HG03064 (cell line): ENCODE measurements around the gene MAIP1.

Experiments
- ATAC-seq: cut with Tn5 transposase; IDR thresholded peaks from one replicate; pipeline ENCODE4 v1.9.1; 2021; ENCODE audit warnings: low read depth; ENCODE audit not compliant: unreplicated experiment

The MAIP1 gene

GRCh38 chr2:199946836-199947235, 8.5 kb upstream of the MAIP1 start:
- no peak for ATAC-seq

- ATAC-seq, result no peak
These were observed 5.0 kb upstream of the MAIP1 start for GRCh38 chr2:199950396-199950795.

DNA sequence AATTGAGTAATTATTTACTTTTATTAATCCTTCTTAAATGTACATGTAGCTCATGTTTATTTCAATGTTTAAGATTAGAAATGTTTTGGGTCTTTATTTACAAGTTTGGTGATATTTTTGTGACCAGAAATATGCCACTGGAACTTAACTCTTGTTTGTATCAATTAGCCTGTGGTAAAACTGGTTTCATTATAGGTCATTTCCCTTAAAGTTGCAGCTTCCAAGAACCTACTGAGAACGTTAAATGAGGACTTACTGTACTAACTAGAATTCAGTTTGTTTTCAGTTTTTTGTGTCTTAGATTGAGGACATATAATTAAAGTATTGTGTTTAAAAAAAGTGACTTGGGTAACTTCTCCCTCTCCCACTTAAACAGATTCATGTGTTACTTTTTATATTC, 4.4 kb upstream of the MAIP1 start:
- no peak for ATAC-seq

DNA sequence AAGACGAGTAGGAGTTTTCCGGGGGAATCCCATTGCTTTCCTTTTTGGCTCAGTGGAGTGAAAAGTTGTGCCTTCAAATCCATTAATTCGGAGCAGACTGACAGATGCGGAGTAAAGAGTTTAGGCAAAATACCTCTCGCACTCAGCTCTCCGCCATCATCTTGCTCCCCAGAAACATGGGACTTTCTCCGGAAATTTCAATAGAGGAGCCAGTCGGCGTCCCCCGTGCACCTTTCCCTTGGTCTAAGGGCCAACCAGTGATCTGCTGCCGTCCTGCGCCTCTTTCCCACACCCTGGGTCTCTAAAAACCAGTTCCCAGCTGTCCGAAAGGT, 409 bp upstream of the MAIP1 start:
- peak; percentile 44 for ATAC-seq

GRCh38 chr2:199956062-199956380, 639 bp downstream of the MAIP1 start:
- ATAC-seq, result no peak

DNA sequence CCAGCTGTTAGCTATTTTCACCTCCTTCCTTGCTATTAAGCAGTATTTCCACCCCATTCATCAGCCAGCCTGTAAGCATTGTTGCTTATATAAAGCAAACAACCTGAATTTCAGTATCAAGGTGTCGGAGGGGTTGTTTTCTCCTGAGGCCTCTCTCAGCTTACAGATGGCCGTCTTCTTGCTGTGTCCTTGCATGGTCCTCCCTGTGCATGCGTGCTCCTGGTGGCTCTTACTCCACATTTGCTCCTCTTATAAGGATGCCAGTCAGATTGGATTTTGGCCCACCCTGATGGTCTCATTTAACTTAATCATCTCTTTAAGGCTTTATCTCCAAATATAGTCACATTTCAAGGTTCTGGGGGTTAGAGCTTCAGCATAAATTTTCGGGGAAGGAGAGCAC, 2.6 kb downstream of the MAIP1 start:
- ATAC-seq, result no peak

DNA sequence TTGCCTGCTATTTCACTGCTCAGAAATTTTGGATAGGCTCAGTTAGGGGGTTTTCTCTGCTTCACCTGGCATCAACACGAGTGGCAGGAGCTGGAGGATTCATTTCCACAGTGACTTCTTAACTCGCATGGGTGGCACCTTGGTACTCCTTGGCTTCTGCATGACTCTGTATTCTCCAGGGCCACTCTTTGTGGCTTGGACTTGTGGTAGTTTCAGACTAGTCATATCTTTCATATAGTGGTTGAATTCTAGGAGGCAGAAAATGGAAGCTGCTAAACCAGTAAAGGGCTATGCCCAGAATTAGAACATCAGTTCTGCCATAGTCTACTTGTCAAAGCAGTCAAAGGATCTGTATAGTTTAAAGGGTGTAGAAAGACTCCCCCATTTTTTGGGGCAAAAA, 6.8 kb downstream of the MAIP1 start:
- no peak for ATAC-seq

GRCh38 chr2:199966405-199966804, 11.0 kb downstream of the MAIP1 start:
- ATAC-seq, result no peak

- ATAC-seq, result no peak
These were observed 11.6 kb downstream of the MAIP1 start for GRCh38 chr2:199966976-199967375.

DNA sequence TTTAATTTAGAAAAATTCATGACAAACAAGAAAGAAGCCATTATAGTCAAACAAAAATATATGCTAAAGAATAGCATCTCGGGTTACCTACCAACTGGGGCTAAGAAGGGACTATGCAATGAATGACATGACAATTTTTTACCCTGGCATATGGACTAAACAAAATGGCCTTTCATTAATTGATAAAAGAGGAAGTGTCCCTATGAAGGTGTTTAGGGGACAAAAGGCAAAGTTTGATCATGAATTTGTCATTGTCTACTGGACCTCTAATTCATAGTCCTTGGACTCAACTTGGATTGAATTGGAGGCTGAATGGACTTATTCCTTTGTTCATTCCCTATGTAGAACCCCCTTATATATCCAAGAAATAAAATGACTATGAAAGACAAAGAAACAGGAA, 12.7 kb downstream of the MAIP1 start:
- ATAC-seq, result no peak

DNA sequence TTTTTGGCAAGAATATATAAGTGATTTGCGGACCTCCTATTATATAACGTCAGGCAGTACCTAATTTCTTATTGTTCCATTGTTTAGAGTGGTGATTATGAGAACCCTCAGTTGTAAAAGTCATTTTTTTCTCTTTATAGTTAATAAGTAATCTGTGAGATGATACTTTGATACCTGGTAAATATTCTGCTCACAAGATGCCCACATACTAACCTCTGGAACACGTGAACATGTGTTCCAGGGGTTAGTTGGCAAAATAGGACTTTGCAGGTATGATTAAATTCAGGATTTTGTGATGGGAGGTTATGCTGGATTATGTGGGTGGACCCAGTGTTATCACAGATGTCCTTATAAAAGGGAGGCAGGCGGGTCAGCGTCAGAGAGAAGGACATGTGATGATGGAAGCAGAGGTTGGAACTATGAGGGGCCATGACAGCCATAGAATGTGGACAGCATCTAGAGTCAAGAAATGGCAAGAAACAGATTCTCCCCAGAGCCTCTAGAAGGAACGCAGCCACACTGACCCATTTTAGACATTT, 16.8 kb downstream of the MAIP1 start:
- no peak for ATAC-seq

DNA sequence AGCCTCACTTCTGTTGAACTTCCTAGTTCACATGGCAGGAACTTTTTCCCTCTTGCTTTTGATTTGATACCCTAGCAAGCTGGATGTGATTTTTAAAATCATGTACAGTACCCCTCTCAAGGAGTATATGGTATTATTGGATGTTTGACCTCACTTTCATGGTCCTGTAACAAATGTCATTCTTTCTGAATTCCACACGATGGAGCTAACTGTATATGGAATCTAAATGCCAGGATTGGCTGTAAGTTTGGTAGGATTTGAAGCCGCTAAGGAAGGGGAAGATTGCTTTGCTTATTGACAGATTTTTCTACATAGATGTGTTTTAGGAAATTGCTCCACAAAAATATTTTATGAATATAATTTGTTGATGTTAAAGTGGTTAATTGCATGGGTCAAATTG, 18.3 kb downstream of the MAIP1 start:
- ATAC-seq, result no peak

GRCh38 chr2:199975273-199975895, 20.0 kb downstream of the MAIP1 start:
- no peak for ATAC-seq

- peak; percentile 84 for ATAC-seq
These were observed 22.6 kb downstream of the MAIP1 start for GRCh38 chr2:199977984-199978415.

DNA sequence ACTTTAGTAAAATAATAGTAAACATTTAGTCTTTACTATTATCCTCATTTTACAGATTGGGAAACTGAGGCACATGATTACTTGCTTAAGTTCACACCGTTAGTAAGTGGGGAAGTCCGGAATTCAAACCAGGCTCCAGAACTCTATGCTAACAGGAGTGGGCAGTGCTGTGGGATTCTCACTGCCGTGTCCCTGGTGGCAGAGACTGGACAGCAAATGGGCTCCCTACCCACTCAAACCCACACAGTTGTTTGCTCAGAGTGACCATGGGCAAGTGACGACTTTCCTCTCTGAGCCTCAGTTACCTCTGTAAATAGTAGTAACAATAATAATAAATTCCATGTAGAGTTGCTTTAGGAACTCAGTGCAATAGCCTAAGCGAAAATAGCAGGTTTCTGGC, 24.0 kb downstream of the MAIP1 start:
- no peak for ATAC-seq

DNA sequence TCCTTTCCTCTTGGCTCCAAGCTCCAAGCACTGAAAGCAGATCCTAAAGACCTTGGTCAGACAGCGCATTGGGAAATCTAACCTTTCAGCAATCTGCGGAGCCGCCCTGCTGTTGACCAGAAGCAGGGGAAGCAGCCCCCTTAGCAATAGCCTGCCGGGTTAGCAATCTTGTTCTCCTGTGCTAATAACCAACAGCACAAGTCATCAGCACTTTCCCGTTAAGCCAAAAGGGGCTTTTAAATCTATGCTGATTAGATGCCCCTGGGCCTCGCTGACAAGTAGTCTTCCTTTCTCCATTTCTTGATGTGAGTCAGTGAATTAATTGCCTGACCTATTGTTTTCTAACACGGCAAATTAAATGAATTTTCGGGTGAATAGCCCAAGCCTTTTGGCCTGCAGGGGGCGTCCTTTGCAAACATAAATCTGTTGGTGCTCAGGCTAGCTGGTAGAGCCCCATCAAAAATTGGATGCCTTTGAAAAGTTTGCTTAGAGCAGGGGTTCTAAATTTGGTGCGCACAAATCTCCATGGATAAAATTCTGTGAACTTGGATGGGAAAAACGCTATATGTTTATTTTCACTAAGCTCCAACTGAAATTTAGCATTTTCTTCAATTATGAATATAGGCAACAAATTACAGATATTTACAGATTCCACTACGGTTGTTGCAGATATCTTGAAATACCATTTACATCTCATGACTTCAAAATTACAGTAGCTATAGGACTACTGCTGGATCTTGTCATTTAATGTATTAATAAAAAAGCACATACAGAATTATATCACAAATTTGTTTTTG, 24.6 kb downstream of the MAIP1 start:
- no peak for ATAC-seq

- ATAC-seq, result no peak
These were observed 26.9 kb downstream of the MAIP1 start for GRCh38 chr2:199982126-199982843.

DNA sequence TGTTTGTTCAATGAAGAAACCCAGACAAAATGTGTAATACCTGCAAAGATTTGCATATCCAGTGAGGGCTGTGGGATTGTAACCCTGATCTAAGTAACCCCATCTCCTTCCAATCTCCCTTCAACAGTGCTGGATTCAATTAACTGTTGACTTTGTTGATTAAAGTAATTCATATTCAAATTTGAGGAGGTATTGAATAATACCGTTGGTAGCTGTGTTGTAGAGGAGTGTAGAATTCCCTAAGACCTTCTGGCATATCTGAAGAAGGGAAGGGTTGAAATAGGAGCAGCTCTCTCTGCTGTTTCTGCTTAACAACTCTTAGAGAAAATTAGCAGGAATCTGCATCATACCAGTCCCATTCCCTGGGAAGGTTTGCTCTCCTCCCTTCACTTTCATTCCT, 28.2 kb downstream of the MAIP1 start:
- no peak for ATAC-seq

DNA sequence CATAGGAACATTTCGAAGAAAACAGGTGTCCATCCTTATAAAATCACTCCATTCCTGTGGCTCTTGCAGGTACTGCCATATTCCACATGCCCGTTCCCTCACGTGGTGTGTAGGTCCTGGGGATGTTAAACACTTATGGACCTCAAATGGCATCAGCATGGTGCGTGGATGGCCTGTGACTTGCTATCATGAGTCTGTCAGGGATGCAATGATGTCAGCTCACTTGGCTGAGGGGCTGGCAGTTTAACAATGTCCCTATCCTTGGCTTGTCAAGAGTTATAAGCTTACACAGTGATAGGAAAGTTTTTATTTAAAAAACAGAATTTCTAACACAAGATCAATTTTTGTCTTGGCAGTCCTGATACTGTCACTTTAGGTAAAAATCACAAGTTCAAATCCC, 28.8 kb downstream of the MAIP1 start:
- ATAC-seq, result no peak

DNA sequence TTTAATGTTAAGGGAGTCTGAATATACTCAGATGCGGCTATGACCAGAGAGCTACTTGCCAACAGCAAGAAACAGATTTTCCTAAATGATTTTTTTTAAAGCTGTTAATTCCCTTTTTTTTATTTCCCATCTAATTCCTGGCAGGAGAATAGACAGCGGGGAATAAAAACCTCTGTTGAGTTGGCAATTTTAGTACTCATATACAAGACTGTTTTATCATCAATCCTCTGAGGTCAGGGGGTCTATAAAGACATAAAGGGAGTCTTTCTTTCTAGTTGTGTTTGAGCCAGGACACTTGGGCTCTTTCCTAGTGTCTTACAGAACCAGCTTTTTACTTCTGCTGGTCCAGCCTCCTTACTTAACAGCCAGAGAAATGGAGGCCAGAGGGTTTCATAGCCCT, 29.4 kb downstream of the MAIP1 start:
- no peak for ATAC-seq

GRCh38 chr2:199985625-199986207, 30.3 kb downstream of the MAIP1 start:
- no peak for ATAC-seq
